TTC549 (cell line): Measurements from ENCODE around the gene SELPLG.
"Not testable (repeated sequence)": the region's sequence is repeated elsewhere in the genome, so short reads cannot be mapped to it uniquely, and the experiment has no call there.

ENCODE experiments used
- FAIRE-seq: peaks from 2 replicates; lab custom pipeline; 2012; peaks lifted over from hg19 to GRCh38; lab: Jason Lieb, UNC

Gene SELPLG

GRCh38 chr12:108633534-108634248 is at the start of gene SELPLG:
Gene SELPLG, minus strand, starts transcription at chr12:108633894. Its CDS starts 9,587 bp downstream, at chr12:108624307.
- FAIRE-seq: no peak

- no peak for FAIRE-seq
These were observed 47.6 kb upstream of the SELPLG start for GRCh38 chr12:108681317-108681716.

GRCh38 chr12:108679106-108679681 is 45.5 kb upstream of the SELPLG start:
- FAIRE-seq: no peak

GRCh38 chr12:108678104-108678730 is 44.5 kb upstream of the SELPLG start:
- no peak for FAIRE-seq

- FAIRE-seq: no peak
These were observed 43.7 kb upstream of the SELPLG start for GRCh38 chr12:108677381-108677780.

GRCh38 chr12:108676707-108677106 is 43.0 kb upstream of the SELPLG start:
- no peak for FAIRE-seq

- FAIRE-seq: no peak
These were observed 42.1 kb upstream of the SELPLG start for GRCh38 chr12:108675792-108676191.

- no peak for FAIRE-seq
These were observed 38.4 kb upstream of the SELPLG start for GRCh38 chr12:108672054-108672453.

GRCh38 chr12:108671110-108671509 is 37.4 kb upstream of the SELPLG start:
- FAIRE-seq: no peak

GRCh38 chr12:108670066-108670631 is 36.5 kb upstream of the SELPLG start:
- FAIRE-seq: no peak

- no peak for FAIRE-seq
These were observed 34.8 kb upstream of the SELPLG start for GRCh38 chr12:108668542-108668941.

GRCh38 chr12:108668063-108668462 is 34.4 kb upstream of the SELPLG start:
- no peak for FAIRE-seq

GRCh38 chr12:108667349-108667748 is 33.7 kb upstream of the SELPLG start:
- no peak for FAIRE-seq

GRCh38 chr12:108666401-108666881 is 32.7 kb upstream of the SELPLG start:
- FAIRE-seq: no peak

- FAIRE-seq: no peak
These were observed 32.0 kb upstream of the SELPLG start for GRCh38 chr12:108665608-108666202.

- FAIRE-seq: peak; percentile 36
These were observed 30.9 kb upstream of the SELPLG start for GRCh38 chr12:108664338-108665258.

GRCh38 chr12:108663324-108664015 is 29.8 kb upstream of the SELPLG start:
- no peak for FAIRE-seq

GRCh38 chr12:108658115-108658514 is 24.4 kb upstream of the SELPLG start:
- FAIRE-seq: not testable (repeated sequence)

GRCh38 chr12:108657130-108657745 is 23.5 kb upstream of the SELPLG start:
- no peak for FAIRE-seq

- not testable (repeated sequence) for FAIRE-seq
These were observed 22.6 kb upstream of the SELPLG start for GRCh38 chr12:108656247-108656646.
